K562 (cell line): ENCODE measurements around the gene STT3B. TPM values are rescaled to one million over a fixed set of nuclear protein-coding genes. Genes with fewer than 3 reads are reported as not detected.

ENCODE experiments used
- ARNT ChIP-seq, 2 experiments: fragments of 450-650 bp; IDR thresholded peaks; 2 replicates each; pipeline ENCODE4 v1.6.1; 2016; ENCODE audit warnings: mild to moderate bottlenecking in 1 of 2
- BMI1 ChIP-seq: fragments of 150-350 bp; IDR thresholded peaks from 2 replicates; pipeline ENCODE4 v1.6.1; 2014; ENCODE audit warnings: low read length
- CHD2 ChIP-seq: IDR thresholded peaks from 2 replicates; pipeline ENCODE4 v1.6.1; 2011; ENCODE audit warnings: low read depth, low read length
- CTBP1 ChIP-seq: fragments of 450-650 bp; IDR thresholded peaks from 2 replicates; pipeline ENCODE4 v1.6.1; 2016; ENCODE audit warnings: borderline replicate concordance
- EP300 ChIP-seq: IDR thresholded peaks from 2 replicates; pipeline ENCODE4 v1.6.1; 2012; ENCODE audit warnings: low read length, improper control_type of control experiment
- FOSL1 ChIP-seq: fragments of 200-800 bp; sonication (Bioruptor generic); conservative IDR thresholded peaks from 2 replicates; pipeline ENCODE4 v1.6.1; 2016; ENCODE audit warnings: missing genetic modification characterization, missing compliant biosample characterization
- JUNB ChIP-seq: fragments of 450-650 bp; formaldehyde crosslinking; conservative IDR thresholded peaks from 2 replicates; pipeline ENCODE4 v1.4.0; 2020; ENCODE audit warnings: mild to moderate bottlenecking
- JUND ChIP-seq, 2 experiments: IDR thresholded peaks; 2 replicates in 1 of 2; 3 replicates in 1 of 2; pipeline ENCODE4 v1.6.1; 2011; ENCODE audit warnings: borderline replicate concordance in 2 of 2, low read depth in 2 of 2, low read length in 2 of 2, improper control_type of control experiment in 1 of 2, missing biosample characterization in 1 of 2, missing genetic modification characterization in 1 of 2, missing genetic modification reagents in 1 of 2
- MTA1 ChIP-seq: fragments of 450-650 bp; IDR thresholded peaks from 2 replicates; pipeline ENCODE4 v1.6.1; 2017; ENCODE audit warnings: borderline replicate concordance
- NCOA1 ChIP-seq: fragments of 450-650 bp; IDR thresholded peaks from 2 replicates; pipeline ENCODE4 v1.6.1; 2016; ENCODE audit warnings: low read depth
- SAP30 ChIP-seq: fragments of 200-600 bp; sonication (generic); IDR thresholded peaks from 2 replicates; pipeline ENCODE4 v1.6.1; 2012; ENCODE audit warnings: borderline replicate concordance, low read depth, mild to moderate bottlenecking, moderate library complexity, low read length, control low read depth, inconsistent platforms; ENCODE audit not compliant: insufficient read depth, poor library complexity, severe bottlenecking
- SUPT5H ChIP-seq: fragments of 450-650 bp; IDR thresholded peaks from 2 replicates; pipeline ENCODE4 v1.6.1; 2016
- ZKSCAN1 ChIP-seq: fragments of 150-350 bp; IDR thresholded peaks from 2 replicates; pipeline ENCODE4 v1.6.1; 2016; ENCODE audit warnings: low read depth, low read length
- ZNF133 ChIP-seq: fragments of 250-450 bp; sonication (Bioruptor Pico); IDR thresholded peaks from 2 replicates; pipeline ENCODE4 v1.4.0; 2020; ENCODE audit warnings: mild to moderate bottlenecking
- ZNF140 ChIP-seq: fragments of 250-450 bp; sonication (Bioruptor Pico); IDR thresholded peaks from 2 replicates; pipeline ENCODE4 v1.8.0; 2021; ENCODE audit warnings: moderate library complexity, mild to moderate bottlenecking, inconsistent platforms
- ZNF212 ChIP-seq: fragments of 450-650 bp; formaldehyde crosslinking; IDR thresholded peaks from 2 replicates; pipeline ENCODE4 v1.4.0; 2020; ENCODE audit warnings: mild to moderate bottlenecking
- ZNF586 ChIP-seq: fragments of 450-650 bp; formaldehyde crosslinking; conservative IDR thresholded peaks from 2 replicates; pipeline ENCODE4 v1.4.0; 2020; ENCODE audit warnings: mild to moderate bottlenecking, moderate library complexity
- ZNF589 ChIP-seq: fragments of 200-800 bp; sonication (Bioruptor generic); IDR thresholded peaks from 2 replicates; pipeline ENCODE4 v1.6.1; 2016; ENCODE audit warnings: low read depth, missing genetic modification characterization, missing compliant biosample characterization
- ZNF76 ChIP-seq: fragments of 250-450 bp; sonication (Bioruptor Pico); IDR thresholded peaks from 2 replicates; pipeline ENCODE4 v1.4.0; 2020; ENCODE audit warnings: mild to moderate bottlenecking, moderate library complexity, borderline replicate concordance
- polyA plus RNA-seq, 8 experiments: library from polyadenylated mRNA; depleted of rRNA in 4 of 8; stranded (reverse) in 5 of 8; unstranded in 3 of 8; fragments of >200 nt; fragmentation: Nextera tagmentation in 2 of 8; fragmentation: Illumina TruSeq in 1 of 8; extraction: Ambion mirVana in 2 of 8; extraction: Trizol in 1 of 8; gene quantifications; 2 replicates each; pipeline versions ENCODE4 v1.2.1 to v1.2.3, GENCODE V29; 2011 to 2014; ENCODE audit warnings: inconsistent platforms in 1 of 8, missing spikeins in 1 of 8
- total RNA-seq, 7 experiments: library from RNA; depleted of rRNA in 6 of 7; stranded (reverse); fragments of >200 nt in 6 of 7; fragmentation: Illumina TruSeq in 2 of 7; extraction: Trizol in 2 of 7; gene quantifications; 2 replicates each; pipeline versions ENCODE4 v1.2.1 to v1.2.3, GENCODE V29; 2011 to 2021; ENCODE audit warnings: low replicate concordance in 1 of 7
- TF ChIP-seq, protein P1 (sequence below): sonication (generic); formaldehyde crosslinking; IDR thresholded peaks from 2 replicates; pipeline ENCODE4 v1.8.0; 2022; ENCODE audit warnings: missing genetic modification reagents, mild to moderate bottlenecking, moderate library complexity, borderline replicate concordance
- TF ChIP-seq, protein P2 (sequence below): sonication (generic); formaldehyde crosslinking; IDR thresholded peaks from 2 replicates; pipeline ENCODE4 v1.8.0; 2022; ENCODE audit warnings: mild to moderate bottlenecking, low read depth, missing genetic modification reagents
- TF ChIP-seq, protein P3 (sequence below): sonication (generic); formaldehyde crosslinking; IDR thresholded peaks from 2 replicates; pipeline ENCODE4 v1.8.0; 2022; ENCODE audit warnings: missing genetic modification reagents, mild to moderate bottlenecking, borderline replicate concordance
- TF ChIP-seq, protein P4 (sequence below): fragments of 250-450 bp; sonication (Bioruptor Pico); IDR thresholded peaks from 2 replicates; pipeline ENCODE4 v1.5.0; 2021; ENCODE audit warnings: mild to moderate bottlenecking, moderate library complexity

The STT3B gene
- total and polyA plus RNA-seq, 9 of the 15 experiments (the other 6 are each of a cell fraction or from before 2014, with no cell fraction given) = 22.4 to 147 (median 100) TPM

DNA sequence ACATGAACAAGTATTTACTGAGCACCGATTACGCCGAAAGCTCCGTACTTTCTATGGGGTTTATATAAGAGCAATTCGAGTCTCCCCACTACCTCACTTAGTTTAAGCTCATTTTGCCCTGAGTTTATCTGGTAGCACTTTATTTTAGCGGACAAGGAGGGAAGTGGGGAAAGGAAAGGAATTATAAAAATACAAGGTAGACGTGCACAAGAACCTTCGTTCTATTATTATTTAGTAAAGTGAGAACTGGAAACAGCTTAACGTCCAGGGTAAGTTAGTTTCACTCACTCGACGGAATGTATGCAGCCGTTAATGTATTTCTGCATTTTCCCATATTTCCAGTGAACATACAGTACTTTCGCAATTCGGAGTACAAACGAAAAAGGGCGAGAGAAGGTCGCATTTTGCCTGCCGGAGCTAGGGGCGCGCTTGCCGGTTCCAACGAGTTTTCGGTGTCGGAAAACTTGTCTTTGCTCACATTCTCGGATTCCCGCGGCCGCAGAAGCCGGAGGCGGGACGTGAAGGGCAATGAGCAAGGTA, 1.2 kb upstream of the STT3B start (continued):
- TF ChIP-seq ZKSCAN1 (peak; percentile 58; the same call in 1 of the 2 replicates), ZNF140 (no peak), ZNF586 (CRISPR knock-in tag) (no peak), BMI1 (no peak), SAP30 (peak; percentile 73), CHD2 (0 out of 2 replicates have a peak, but pooled peaks have one; percentile 10), JUNB (CRISPR knock-in tag) (no peak), ZNF76 (no peak), ZNF212 (CRISPR knock-in tag) (no peak), MTA1 (0 out of 2 replicates have a peak, but pooled peaks have one; percentile 21), FOSL1 (tag) (no peak; the same call in 1 of the 2 replicates), SUPT5H (0 out of 2 replicates have a peak, but pooled peaks have one; percentile 41), EP300 (no peak), ZNF589 (CRISPR knock-in tag) (peak; percentile 12; the same call in 1 of the 2 replicates), CTBP1 (no peak), JUND (IDR thresholded peaks at IDR 0.05; ENCODE audit: borderline replicate concordance, low read depth, low read length) (no peak), JUND (tag; IDR thresholded peaks at IDR 0.05; ENCODE audit: borderline replicate concordance, low read depth, low read length) (no peak), ARNT (IDR thresholded peaks at IDR 0.05) (peak in 1 of 2 experiments; percentile 23; a peak in 1 of 4 replicates), ZNF133 (CRISPR knock-in tag) (no peak), NCOA1 (no peak)
- TF ChIP-seq, protein P1, sequence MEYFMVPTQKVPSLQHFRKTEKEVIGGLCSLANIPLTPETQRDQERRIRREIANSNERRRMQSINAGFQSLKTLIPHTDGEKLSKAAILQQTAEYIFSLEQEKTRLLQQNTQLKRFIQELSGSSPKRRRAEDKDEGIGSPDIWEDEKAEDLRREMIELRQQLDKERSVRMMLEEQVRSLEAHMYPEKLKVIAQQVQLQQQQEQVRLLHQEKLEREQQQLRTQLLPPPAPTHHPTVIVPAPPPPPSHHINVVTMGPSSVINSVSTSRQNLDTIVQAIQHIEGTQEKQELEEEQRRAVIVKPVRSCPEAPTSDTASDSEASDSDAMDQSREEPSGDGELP (CRISPR knock-in tag) = no peak
- TF ChIP-seq, protein P2, sequence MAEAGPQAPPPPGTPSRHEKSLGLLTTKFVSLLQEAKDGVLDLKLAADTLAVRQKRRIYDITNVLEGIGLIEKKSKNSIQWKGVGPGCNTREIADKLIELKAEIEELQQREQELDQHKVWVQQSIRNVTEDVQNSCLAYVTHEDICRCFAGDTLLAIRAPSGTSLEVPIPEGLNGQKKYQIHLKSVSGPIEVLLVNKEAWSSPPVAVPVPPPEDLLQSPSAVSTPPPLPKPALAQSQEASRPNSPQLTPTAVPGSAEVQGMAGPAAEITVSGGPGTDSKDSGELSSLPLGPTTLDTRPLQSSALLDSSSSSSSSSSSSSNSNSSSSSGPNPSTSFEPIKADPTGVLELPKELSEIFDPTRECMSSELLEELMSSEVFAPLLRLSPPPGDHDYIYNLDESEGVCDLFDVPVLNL = 0 out of 2 replicates have a peak, but pooled peaks have one; percentile 3
- TF ChIP-seq, protein P3, sequence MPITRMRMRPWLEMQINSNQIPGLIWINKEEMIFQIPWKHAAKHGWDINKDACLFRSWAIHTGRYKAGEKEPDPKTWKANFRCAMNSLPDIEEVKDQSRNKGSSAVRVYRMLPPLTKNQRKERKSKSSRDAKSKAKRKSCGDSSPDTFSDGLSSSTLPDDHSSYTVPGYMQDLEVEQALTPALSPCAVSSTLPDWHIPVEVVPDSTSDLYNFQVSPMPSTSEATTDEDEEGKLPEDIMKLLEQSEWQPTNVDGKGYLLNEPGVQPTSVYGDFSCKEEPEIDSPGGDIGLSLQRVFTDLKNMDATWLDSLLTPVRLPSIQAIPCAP (CRISPR knock-in tag) = peak; percentile 88; the same call in 1 of the 2 replicates
- TF ChIP-seq, protein P4, sequence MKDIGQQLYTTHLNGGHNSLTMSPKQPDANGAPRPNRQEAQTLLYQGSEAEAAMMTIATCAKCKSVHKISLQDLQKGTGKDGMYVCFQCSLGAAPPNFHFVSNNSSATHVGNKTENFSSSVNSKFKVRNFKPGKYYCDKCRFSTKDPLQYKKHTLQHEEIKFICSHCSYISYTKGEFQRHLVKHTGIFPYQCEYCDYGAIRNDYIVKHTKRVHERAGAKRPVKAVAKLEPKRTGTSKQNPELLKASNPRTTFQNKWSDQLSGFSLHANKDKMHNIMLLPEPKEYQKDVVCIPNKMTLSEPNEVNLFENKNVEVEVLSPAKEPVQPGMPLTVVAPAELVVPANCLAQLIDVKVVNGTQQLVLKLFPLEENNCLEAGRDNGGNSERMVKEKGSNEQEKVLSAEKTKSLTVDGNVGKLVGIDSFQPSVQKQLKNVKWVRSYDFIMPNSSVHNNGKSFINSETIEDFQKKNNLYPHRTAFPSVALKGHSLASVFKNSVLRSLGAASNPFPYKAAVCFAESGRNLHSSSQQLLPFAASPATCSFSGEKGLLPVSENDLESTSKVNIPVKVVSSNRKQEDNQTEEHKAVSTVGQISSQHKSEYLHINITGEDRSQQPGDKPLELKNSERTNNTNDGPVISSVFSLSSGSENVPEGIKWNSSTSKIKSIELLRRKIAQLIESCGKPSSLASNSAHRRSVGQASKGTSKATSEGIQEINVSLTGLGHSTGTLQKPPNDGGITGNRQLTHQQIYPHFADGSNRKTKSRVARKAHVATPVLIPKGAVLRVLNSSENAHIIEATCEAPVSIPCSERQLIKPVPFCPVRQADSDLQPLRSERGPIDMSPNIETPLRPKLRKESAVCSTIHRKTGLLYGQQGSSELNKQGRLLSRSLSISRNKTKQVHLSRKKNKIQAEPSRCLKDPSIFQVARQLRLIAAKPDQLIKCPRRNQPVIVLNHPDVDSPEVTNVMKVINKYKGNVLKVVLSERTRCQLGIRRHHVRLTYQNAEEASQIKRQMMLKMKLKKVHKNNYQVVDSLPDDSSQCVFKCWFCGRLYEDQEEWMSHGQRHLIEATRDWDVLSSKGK (CRISPR knock-in tag) = no peak
